Measurements from ENCODE around the gene KLHL29.

DNA sequence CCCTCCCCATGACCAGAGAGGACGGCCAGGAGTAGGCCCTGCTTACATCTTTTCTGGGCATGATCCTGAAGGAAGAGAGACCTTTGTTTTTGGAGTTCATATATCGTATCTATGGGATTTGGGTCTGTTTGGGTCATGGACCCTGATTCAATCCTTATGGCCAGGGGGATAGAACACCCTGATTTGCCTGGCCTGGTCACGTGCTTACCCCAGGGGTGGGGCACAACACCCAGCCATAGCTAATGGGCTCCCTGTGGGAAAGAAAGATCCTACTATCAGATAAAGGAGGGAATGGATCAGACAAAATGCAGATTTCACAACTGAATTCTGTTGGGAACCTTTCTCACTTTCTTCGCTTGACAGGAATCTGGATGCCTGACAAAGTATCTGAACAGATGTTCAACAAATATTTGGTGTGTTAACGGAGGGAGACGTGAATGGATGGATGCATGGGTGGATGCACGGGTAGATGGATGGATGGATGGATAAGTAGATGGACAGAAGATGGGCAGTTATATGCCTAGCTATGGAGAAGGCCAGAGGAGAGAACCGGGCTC lies 155.9 kb downstream of the KLHL29 start:
- TF ChIP-seq, protein P1, sequence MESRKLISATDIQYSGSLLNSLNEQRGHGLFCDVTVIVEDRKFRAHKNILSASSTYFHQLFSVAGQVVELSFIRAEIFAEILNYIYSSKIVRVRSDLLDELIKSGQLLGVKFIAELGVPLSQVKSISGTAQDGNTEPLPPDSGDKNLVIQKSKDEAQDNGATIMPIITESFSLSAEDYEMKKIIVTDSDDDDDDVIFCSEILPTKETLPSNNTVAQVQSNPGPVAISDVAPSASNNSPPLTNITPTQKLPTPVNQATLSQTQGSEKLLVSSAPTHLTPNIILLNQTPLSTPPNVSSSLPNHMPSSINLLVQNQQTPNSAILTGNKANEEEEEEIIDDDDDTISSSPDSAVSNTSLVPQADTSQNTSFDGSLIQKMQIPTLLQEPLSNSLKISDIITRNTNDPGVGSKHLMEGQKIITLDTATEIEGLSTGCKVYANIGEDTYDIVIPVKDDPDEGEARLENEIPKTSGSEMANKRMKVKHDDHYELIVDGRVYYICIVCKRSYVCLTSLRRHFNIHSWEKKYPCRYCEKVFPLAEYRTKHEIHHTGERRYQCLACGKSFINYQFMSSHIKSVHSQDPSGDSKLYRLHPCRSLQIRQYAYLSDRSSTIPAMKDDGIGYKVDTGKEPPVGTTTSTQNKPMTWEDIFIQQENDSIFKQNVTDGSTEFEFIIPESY (IDR thresholded peaks at IDR 0.05): no peak
- no peak for TF ChIP-seq JUND (IDR thresholded peaks at IDR 0.05)
- TF ChIP-seq GABPA (IDR thresholded peaks at IDR 0.05 in 1 of 2, conservative IDR thresholded peaks at IDR 0.05 in 1 of 2): no peak
- TF ChIP-seq, protein P2, sequence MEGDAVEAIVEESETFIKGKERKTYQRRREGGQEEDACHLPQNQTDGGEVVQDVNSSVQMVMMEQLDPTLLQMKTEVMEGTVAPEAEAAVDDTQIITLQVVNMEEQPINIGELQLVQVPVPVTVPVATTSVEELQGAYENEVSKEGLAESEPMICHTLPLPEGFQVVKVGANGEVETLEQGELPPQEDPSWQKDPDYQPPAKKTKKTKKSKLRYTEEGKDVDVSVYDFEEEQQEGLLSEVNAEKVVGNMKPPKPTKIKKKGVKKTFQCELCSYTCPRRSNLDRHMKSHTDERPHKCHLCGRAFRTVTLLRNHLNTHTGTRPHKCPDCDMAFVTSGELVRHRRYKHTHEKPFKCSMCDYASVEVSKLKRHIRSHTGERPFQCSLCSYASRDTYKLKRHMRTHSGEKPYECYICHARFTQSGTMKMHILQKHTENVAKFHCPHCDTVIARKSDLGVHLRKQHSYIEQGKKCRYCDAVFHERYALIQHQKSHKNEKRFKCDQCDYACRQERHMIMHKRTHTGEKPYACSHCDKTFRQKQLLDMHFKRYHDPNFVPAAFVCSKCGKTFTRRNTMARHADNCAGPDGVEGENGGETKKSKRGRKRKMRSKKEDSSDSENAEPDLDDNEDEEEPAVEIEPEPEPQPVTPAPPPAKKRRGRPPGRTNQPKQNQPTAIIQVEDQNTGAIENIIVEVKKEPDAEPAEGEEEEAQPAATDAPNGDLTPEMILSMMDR (IDR thresholded peaks at IDR 0.05; ENCODE audit: low read depth, low read length, missing input control): no peak
- TF ChIP-seq YY1 (IDR thresholded peaks at IDR 0.05): no peak
- TF ChIP-seq, protein P3, sequence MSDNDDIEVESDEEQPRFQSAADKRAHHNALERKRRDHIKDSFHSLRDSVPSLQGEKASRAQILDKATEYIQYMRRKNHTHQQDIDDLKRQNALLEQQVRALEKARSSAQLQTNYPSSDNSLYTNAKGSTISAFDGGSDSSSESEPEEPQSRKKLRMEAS (IDR thresholded peaks at IDR 0.05): no peak
- TF ChIP-seq NR2F2 (IDR thresholded peaks at IDR 0.05): no peak

Data from liver (tissue), 3 donors.